Motor neuron (in vitro differentiated cells): ENCODE measurements around the gene IQCF5. TPM values are rescaled to one million over a fixed set of nuclear protein-coding genes. Genes with fewer than 3 reads are reported as not detected.
"Not testable (repeated sequence)": the region's sequence is repeated elsewhere in the genome, so short reads cannot be mapped to it uniquely, and the experiment has no call there.

Experiments
- ATAC-seq, 8 experiments: fragments of 200-7000 bp; cut with Tn5 transposase; replicated peaks in 6 of 8; 2 replicates each; pipeline ENCODE4 v1.8.0; 2021; ENCODE audit warnings: mild to moderate bottlenecking in 8 of 8, moderate library complexity in 8 of 8
- H3K27ac ChIP-seq, 2 donors: fragments of 250-450 bp; sonication (Bioruptor Pico); 2 replicates each; pipeline ENCODE4 v1.9.0; 2021; ENCODE audit warnings: antibody characterized with exemption in 2 of 2, mild to moderate bottlenecking in 2 of 2, moderate library complexity in 1 of 2
- H3K4me1 ChIP-seq, 2 donors: fragments of 250-450 bp; sonication (Bioruptor Pico); replicated peaks in 1 of 2; 2 replicates each; pipeline ENCODE4 v1.6.1; 2021; ENCODE audit warnings: antibody characterized with exemption in 2 of 2, mild to moderate bottlenecking in 2 of 2, moderate library complexity in 1 of 2
- H3K4me3 ChIP-seq, 5 donors: fragments of 250-450 bp; sonication (Bioruptor Pico); 2 replicates each; pipeline ENCODE4 v1.9.0; 2021; ENCODE audit warnings: antibody characterized with exemption in 5 of 5, mild to moderate bottlenecking in 5 of 5, moderate library complexity in 4 of 5
- WGBS, 10 experiments: fragments of 450-650 bp; shearing (Covaris generic); methylation state at CpG; one replicate each; pipeline ENCODE4 v1.0.0; 2022; 5-methylcytosine and 5-hydroxymethylcytosine counted together
- in situ Hi-C, 9 experiments: fragments of 400-800 bp; cut with MboI; loops; one replicate each; pipeline ENCODE4 v1.15.0; 2021; ENCODE audit warnings: low sequenced_read_pairs in 9 of 9, low pct_unique_long_range_greater_than_20kb in 2 of 9; ENCODE audit not compliant: unreplicated experiment in 9 of 9
- total RNA-seq, 8 experiments: library from RNA; unstranded; fragments of 300-600 nt; gene quantifications; 2 replicates each; pipeline versions ENCODE4 v1.2.3 to v1.2.4, GENCODE V29; 2022

Gene IQCF5
- not detected for total RNA-seq

GRCh38 chr3:51875501-51875900, at the start of gene IQCF5:
TSS of gene IQCF5 (minus strand) at chr3:51875601. CDS start at chr3:51875531, 70 bp downstream.
- no peak for ATAC-seq
- H3K4me1 ChIP-seq, result no peaks in the 10 kb centered on the region
- H3K4me3 ChIP-seq, result no peak within 1 kb of the TSS
- in situ Hi-C loops, result no loop called here
- no peak within 1 kb of the TSS for H3K27ac ChIP-seq
- WGBS, 10 experiments, result 33 to 83% (median 39%) methylated on average over 1 to 3 of the region's 4 CpGs; no CpG with 5 or more reads in 7 of the 10 experiments

- no peak for ATAC-seq
- in situ Hi-C loops, result no loop called here
- 30 to 100% (median 79%) methylated on average over 1 to 10 of the region's 11 CpGs; no CpG with 5 or more reads in 1 of the 10 experiments for WGBS, 10 experiments
- Histone ChIP-seq H3K4me1 (no peaks in the 10 kb centered on the region), H3K4me3 (no peak overlapping the region), H3K27ac (no peak overlapping the region)
Observed at GRCh38 chr3:51921081-51921578, 45.7 kb upstream of the IQCF5 start.

GRCh38 chr3:51916418-51916817, 41.0 kb upstream of the IQCF5 start:
- Histone ChIP-seq H3K4me3 (no peak overlapping the region), H3K27ac (no peak overlapping the region), H3K4me1 (no peaks in the 10 kb centered on the region)
- no peak for ATAC-seq
- 7 to 92% (median 66%) methylated on average over 2 to 5 of the region's 5 CpGs; no CpG with 5 or more reads in 1 of the 10 experiments for WGBS, 10 experiments
- in situ Hi-C loops, result no loop called here

GRCh38 chr3:51908026-51908425, 32.6 kb upstream of the IQCF5 start:
- in situ Hi-C loops, result no loop called here
- no peak for ATAC-seq
- Histone ChIP-seq H3K4me1 (no peaks in the 10 kb centered on the region), H3K4me3 (no peak overlapping the region), H3K27ac (no peak overlapping the region)
- WGBS, 10 experiments, result 6 to 100% (median 79%) methylated on average over 1 to 4 of the region's 4 CpGs; no CpG with 5 or more reads in 1 of the 10 experiments

- 40 to 100% (median 80%) methylated on average over 1 of the region's 2 CpGs; no CpG with 5 or more reads in 7 of the 10 experiments for WGBS, 10 experiments
Observed at GRCh38 chr3:51904034-51904823, 28.8 kb upstream of the IQCF5 start.

GRCh38 chr3:51902361-51902760, 27.0 kb upstream of the IQCF5 start:
- ATAC-seq, H3K4me1 ChIP-seq, in situ Hi-C loops, H3K27ac ChIP-seq, H3K4me3 ChIP-seq: not testable (repeated sequence)
- 60 to 100% (median 90%) methylated on average over 1 to 6 of the region's 7 CpGs; no CpG with 5 or more reads in 5 of the 10 experiments for WGBS, 10 experiments

More at GRCh38 chr3:51904034-51904823, 28.8 kb upstream of the IQCF5 start:
- H3K4me3 ChIP-seq, result no peak overlapping the region
- no peak for ATAC-seq
- no peaks in the 10 kb centered on the region for H3K4me1 ChIP-seq
- in situ Hi-C loops, result no loop called here
- no peak overlapping the region for H3K27ac ChIP-seq

GRCh38 chr3:51900043-51900442, 24.6 kb upstream of the IQCF5 start:
- in situ Hi-C loops, H3K4me1 ChIP-seq, H3K4me3 ChIP-seq, ATAC-seq, H3K27ac ChIP-seq: not testable (repeated sequence)
- 30 to 86% (median 62%) methylated on average over 1 to 5 of the region's 7 CpGs; no CpG with 5 or more reads in 4 of the 10 experiments for WGBS, 10 experiments

- no peak overlapping the region for H3K4me3 ChIP-seq
- peaks cover 0 to 4% of the 10 kb centered on the region in 2 donors for H3K4me1 ChIP-seq
- no peak overlapping the region for H3K27ac ChIP-seq
- in situ Hi-C loops, result no loop called here
- 40 to 100% (median 80%) methylated on average over 1 to 11 of the region's 15 CpGs; no CpG with 5 or more reads in 2 of the 10 experiments for WGBS, 10 experiments
- no peak for ATAC-seq
Observed at GRCh38 chr3:51897391-51897790, 22.0 kb upstream of the IQCF5 start.

GRCh38 chr3:51896607-51897305, 21.4 kb upstream of the IQCF5 start:
- H3K4me3 ChIP-seq, result no peak overlapping the region
- H3K27ac ChIP-seq, result no peak overlapping the region
- WGBS, 10 experiments, result 45 to 100% (median 85%) methylated on average over 2 to 9 of the region's 10 CpGs
- in situ Hi-C loops, result no loop called here
- ATAC-seq, result no peak
- peaks cover 0 to 4% of the 10 kb centered on the region in 2 donors for H3K4me1 ChIP-seq

GRCh38 chr3:51894939-51895338, 19.5 kb upstream of the IQCF5 start:
- no peak overlapping the region for H3K4me3 ChIP-seq
- in situ Hi-C loops, result no loop called here
- ATAC-seq, result no peak
- peaks cover 0 to 4% of the 10 kb centered on the region in 2 donors for H3K4me1 ChIP-seq
- H3K27ac ChIP-seq, result no peak overlapping the region
- 45 to 100% (median 91%) methylated on average over 1 to 8 of the region's 16 CpGs; no CpG with 5 or more reads in 2 of the 10 experiments for WGBS, 10 experiments

- Histone ChIP-seq H3K4me1 (peaks cover 0 to 4% of the 10 kb centered on the region in 2 donors), H3K27ac (no peak overlapping the region), H3K4me3 (no peak overlapping the region)
- 60 to 100% (median 63%) methylated on average over 1 to 3 of the region's 4 CpGs; no CpG with 5 or more reads in 6 of the 10 experiments for WGBS, 10 experiments
- in situ Hi-C loops, result no loop called here
- peak in 1 of 8 experiments; percentile 74 for ATAC-seq
Observed at GRCh38 chr3:51894391-51894790, 19.0 kb upstream of the IQCF5 start.

- in situ Hi-C loops, result no loop called here
Observed at GRCh38 chr3:51891242-51892039, 16.0 kb upstream of the IQCF5 start.

More at GRCh38 chr3:51891242-51892039, 16.0 kb upstream of the IQCF5 start:
- H3K4me3 ChIP-seq, result no peak overlapping the region
- no peak overlapping the region for H3K27ac ChIP-seq
- H3K4me1 ChIP-seq, result peaks cover 0 to 4% of the 10 kb centered on the region in 2 donors
- no peak for ATAC-seq
- 8 to 97% (median 76%) methylated on average over 2 to 7 of the region's 7 CpGs for WGBS, 10 experiments
